GM11168 (cell line): ENCODE measurements around the gene NRG3.

ENCODE experiments used
- in situ Hi-C: fragments of 300-500 bp; cut with MboI; formaldehyde crosslinking; loops from one replicate; pipeline ENCODE4 v1.12.0; 2022; ENCODE audit warnings: low sequenced_read_pairs; ENCODE audit not compliant: unreplicated experiment

NRG3 gene

DNA sequence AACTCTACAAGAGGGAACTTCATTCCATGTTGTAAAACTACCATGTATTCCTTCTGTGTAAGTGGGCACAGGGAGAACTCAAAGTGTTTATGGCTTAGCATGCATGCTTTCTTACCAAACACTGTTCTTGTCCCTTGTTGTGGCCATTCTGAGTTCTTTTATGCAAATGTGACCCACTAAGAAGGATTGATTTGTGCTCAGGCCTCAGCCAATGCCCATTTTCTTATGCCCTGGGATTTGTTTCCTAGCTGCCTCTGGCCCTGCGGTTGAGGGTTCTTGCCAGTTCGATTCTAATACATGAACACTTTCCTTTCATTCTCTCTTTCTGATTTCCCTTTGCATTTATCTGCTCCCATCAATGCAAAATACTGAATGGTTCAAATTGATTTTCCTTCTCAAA, 316.7 kb downstream of the NRG3 start:
- in situ Hi-C loops: no loop called here

GRCh38 chr10:82192665-82193064, 317.7 kb downstream of the NRG3 start:
- in situ Hi-C loops: no loop called here

GRCh38 chr10:82194419-82194818, 319.4 kb downstream of the NRG3 start:
- in situ Hi-C loops: no loop called here

DNA sequence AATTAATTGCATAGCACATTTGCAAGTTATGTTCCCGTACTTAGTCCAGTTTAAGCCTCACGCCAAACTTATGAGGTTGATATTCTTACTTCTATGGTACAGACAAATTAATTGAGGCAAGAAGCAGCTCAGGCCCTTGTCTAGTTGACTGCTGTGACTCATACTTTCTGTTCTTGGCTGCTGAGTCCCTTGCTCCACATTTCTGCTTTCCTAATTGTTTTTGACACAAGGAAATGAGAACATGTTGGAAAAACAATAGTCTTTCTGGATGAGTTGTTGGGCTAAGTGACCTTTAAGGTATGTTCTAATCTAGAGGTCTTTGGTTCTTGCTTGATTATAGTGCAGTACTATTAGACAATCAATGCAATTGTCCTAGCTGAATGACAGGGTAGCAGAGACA, 331.8 kb downstream of the NRG3 start:
- in situ Hi-C loops: no loop called here

GRCh38 chr10:82208726-82209125, 333.7 kb downstream of the NRG3 start:
- in situ Hi-C loops: no loop called here

GRCh38 chr10:82210331-82210730, 335.3 kb downstream of the NRG3 start:
- in situ Hi-C loops: no loop called here

DNA sequence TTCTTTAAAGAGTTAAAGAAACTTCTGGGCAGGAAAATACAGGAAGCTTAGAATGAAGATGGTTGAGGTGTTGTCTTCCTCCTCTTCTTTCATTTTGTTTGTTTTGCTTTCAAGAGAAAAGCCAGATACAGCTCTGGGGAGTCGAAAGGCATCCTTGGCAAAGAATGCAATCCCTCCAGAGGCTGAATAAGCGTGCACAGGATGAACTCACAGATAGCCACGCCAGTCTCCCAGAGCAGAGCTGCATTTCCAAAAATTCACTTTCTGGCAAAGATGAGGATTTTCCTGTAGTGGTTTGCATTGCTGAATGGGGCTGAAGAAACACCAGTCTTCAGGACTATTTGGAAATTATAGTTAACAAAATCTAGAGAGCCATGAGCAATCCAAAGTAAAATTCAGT, 336.4 kb downstream of the NRG3 start:
- in situ Hi-C loops: no loop called here

GRCh38 chr10:82212753-82213152, 337.8 kb downstream of the NRG3 start:
- in situ Hi-C loops: no loop called here

- in situ Hi-C loops: no loop called here
These were observed 338.8 kb downstream of the NRG3 start for GRCh38 chr10:82213784-82214183.

GRCh38 chr10:82221056-82221455, 346.1 kb downstream of the NRG3 start:
- in situ Hi-C loops: no loop called here

DNA sequence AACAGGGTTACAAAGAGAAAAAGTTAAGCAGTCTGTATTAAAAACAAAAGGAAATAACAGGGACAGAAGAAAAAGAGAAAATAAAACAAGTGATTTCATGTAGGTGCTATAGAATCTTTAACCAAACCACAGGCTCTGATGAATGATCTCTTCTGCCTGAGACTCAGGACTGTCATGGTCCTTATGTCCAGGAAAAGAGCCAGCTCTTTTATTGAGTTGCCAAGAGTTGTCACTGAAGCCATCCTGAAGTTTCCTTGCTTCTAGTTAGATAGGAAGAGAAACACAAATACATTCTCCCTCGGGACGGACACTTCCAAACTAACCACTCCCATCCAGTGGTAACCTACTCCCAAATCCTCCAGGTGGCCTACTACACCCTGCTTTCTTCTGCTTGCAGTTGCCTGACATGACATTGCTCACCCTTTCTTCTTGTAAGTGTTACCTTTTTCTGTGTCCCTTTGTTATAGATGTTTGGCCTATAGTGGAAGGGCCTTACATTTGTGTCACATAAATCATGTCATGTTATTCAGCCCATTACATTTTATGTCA, 346.7 kb downstream of the NRG3 start:
- in situ Hi-C loops: no loop called here

DNA sequence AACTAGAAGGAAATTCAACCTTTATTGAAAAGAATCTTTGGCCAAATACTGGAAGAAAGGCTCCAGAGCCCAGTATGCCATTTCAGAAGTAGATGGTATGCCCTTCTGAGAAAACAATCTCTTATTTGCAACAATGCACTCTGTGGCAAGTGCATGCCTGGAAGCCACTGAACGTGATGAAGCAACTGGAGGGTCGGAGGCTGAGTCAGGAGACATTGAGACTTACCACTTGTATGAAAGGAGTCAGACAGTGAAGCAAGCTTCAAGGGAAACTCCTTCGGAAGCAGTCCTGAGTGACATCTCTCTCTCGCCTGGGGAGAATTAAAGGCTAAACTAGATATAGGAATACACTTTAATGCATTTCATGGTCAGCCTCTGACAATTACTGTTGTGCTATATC, 353.7 kb downstream of the NRG3 start:
- in situ Hi-C loops: no loop called here

DNA sequence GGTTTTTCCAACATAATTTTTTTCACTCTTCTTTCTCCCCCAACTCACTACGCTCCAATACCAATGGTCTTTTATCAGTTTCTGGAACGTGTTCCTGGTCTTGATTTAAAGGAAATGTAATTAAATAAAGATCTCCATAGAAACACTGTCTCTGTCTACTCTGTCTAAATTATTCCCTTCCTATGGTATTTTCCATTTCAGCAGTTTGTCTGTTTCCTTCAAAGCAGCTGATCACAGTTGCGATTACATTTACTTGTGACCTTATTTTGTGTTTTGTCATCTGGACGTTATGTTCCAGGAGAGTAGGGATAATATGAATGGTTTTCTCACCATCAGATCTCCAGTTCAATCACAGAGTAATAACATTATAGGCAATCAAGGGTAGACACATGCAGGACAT, 359.2 kb downstream of the NRG3 start:
- in situ Hi-C loops: no loop called here

GRCh38 chr10:82236084-82236731, 361.2 kb downstream of the NRG3 start:
- in situ Hi-C loops: no loop called here

DNA sequence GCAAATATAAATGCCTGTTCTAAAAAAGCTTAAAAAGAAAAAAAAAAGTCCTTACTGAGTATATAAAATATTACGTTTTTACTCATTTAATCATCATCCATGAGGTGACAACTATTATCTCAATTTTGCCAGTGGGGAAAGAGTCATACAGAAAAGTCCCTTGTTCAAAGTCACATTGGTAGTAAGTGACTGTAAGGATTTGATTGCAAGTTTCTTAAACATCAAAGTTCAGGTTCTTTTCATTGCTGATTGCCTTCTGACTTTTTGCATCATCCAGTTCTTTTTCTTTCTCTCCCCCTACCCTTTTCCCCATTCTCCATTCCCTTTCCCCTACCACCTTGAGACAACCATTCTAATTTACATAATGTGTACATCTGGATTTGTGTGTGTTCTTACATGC, 363.3 kb downstream of the NRG3 start:
- in situ Hi-C loops: no loop called here

- in situ Hi-C loops: no loop called here
These were observed 365.4 kb downstream of the NRG3 start for GRCh38 chr10:82240408-82240807.

DNA sequence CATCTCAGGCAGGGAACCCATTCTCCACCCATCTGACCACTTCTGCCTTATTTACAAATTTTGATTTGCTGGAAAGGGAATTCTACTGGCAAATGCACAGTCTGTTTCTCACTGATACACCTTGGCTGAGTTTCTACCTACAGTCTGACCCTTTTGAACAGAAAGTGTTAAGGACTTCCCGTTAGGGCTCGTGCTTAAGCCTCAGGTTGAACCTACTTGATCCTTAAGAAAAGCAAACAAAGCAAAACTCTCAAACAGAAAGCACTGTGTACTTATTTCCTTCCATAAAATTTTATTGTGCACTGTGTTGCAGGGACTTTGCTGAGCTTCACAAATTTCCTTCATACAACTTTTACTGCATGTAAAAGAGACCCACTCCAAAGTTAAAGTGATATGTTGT, 367.8 kb downstream of the NRG3 start:
- in situ Hi-C loops: no loop called here

DNA sequence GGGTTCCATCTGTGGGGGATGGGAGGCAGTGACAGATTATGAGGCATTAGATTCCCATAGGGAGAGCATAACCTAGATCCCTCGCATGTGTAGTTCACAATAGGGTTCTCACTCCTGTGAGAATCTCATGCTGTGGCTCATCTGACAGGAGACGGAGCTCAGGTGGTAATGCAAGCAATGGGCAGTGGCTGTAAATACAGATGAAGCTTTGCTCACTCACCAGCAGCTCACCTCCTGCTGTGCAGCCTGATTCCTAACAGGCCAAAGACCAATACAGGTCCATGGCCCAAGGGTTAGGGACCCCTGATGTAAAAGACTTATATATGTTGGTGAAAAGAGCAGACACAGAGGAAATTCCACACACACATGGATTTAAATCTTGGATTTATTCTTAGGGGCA, 370.2 kb downstream of the NRG3 start:
- in situ Hi-C loops: no loop called here

- in situ Hi-C loops: no loop called here
These were observed 371.0 kb downstream of the NRG3 start for GRCh38 chr10:82245906-82246560.

DNA sequence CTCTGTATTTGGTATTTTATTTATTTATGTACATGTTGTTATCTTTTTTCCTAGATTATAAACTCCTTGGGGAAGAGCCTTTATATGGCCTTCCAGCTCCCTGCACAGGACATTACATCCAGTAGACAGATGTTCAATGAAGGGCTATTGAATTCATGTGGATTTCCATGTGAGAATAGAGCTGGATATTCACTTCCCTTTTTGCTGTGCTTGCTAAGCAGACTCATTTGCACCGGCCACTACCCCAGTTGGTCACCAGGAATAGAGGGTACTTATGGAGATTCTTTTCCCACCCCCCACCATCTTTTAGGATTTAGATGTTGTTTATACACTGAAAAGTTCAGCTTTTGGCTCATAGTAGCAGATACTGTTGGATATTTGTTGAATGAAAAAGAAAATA, 374.1 kb downstream of the NRG3 start:
- in situ Hi-C loops: no loop called here

DNA sequence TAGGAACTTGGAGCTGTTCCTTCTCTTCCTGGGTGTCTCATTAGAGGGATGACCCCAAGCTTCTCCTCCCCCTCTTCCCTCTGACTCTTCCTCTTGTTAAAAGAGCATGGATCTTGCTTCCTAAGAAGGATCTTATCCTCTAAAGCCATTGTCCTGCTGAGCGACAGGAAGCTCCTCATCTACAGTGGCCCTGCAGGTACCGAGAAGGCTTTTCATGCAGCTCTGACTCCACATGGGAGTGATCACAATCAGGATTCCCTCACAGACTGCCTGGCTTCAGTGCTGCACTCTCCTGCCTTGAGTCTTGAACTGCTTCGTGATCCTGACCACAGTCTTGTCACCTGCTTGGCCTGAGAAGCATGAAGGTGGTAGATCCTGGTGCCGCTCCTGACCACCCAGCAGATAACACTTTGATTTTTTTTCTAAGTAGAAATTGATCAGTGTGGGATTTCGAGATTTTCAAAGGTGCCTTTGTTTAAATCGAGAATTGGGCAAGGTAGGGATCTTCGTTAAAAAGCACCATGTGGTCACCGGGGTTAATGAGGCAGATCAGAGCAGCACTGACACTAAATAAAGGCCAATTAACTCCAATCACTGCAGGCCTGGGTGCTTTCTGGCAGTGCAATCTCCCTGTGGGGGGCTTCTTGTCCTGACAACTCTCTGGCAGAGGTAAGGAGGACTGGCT, 376.4 kb downstream of the NRG3 start:
- in situ Hi-C loops: no loop called here
